ENCODE measurements around the gene GPC3.
"Not testable (repeated sequence)": the region's sequence is repeated elsewhere in the genome, so short reads cannot be mapped to it uniquely, and the experiment has no call there.

GPC3 gene

DNA sequence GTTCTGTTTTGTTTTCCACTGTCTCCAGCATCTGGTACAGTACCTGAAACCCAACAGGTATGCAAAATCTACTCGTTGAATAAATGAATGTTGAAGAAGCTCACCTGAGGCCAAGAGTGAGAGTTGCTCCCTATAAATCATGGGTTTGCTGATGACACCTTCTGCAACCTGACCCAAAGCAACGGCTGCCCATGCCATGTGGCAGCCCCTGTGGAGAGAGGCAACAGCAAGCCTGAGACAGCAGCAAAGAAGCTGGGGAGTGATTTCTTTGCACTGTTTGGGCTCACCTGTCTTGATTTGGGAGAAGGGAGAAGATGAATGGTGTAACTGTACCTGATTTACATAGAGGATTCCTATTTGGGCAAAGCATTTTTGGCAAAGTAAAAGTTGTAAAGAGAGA lies 450.3 kb downstream of the GPC3 start:
- no peak for DNase-seq (ENCODE audit: extremely low read depth in 1 of 2, low read depth in 1 of 2)

DNA sequence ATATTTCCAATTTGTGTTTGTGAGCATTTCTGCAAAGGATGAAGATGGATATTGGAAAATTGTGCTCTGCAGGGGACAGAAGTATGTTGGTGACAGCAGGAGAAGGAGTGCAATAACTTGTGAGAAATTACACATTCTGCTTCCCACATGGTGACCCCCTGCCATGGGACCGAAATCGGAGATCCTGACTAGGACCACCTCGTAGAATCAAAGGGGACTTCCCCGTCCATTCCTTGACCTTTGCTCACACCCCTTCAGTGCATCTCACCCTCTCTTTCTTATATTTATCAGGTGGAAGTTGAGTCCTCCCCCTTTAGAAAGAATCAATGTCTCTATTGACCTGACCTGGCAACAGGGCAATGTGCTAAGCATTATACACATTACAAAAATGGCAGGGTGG lies 451.2 kb downstream of the GPC3 start:
- no peak for DNase-seq (ENCODE audit: extremely low read depth in 1 of 2, low read depth in 1 of 2)

DNA sequence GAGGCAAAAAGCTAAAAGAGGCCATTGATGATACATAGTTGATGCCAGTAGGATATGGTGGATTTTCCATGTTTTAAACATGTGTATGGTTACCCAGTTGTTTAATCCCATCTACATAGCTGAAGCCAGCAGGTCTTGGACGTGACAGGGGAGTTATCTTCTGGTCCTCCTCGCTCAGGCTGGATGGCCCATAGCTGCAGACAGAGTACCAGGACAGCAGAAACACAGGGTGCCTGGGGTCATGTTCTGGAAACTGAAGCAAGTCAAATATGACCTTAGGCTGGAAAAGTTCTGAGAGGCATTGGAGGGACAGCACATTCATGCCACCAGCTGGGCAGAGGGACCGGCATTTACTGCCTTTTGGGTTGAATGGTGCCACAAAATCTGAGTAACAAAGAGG lies 452.1 kb downstream of the GPC3 start:
- no peak for DNase-seq (ENCODE audit: extremely low read depth in 1 of 2, low read depth in 1 of 2)

DNA sequence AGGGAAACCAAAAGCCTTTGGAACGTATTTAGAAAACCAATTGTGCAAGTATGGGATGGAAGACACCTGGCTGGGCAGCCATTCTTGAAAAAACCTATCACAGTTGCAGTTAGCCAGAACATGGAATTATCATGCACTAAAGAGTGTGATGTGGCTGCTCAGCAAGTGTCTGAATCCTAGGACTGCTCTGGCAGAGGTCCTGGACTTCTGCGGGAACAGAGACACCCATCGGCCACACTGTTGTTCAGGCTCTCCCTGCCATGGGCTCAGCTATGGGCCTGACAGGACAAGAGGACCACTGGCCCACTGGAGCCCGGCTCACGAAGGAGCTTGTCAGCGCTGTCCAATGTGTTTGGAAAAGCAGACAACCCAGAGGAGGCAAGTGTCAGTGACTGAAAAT lies 454.4 kb downstream of the GPC3 start:
- no peak for DNase-seq (ENCODE audit: extremely low read depth in 1 of 2, low read depth in 1 of 2)

DNA sequence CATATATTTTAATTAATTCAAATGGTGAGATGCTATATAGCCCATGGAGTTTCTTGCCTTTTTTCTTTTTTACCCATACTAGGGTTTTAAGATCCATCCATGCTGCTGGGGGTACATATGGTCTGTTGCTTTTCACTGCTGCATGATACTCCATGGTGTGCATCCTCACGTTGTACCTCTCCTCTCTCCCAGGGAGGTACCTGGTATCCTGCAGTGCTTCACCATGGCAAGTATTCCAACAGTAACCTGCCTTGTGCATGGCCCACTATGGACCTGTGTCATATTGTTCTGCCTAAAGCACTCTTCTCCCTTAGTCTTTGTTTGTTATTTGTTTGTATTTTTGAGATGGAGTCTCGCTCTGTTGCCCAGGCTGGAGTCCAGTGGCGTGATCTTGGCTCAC lies 455.8 kb downstream of the GPC3 start:
- DNase-seq (ENCODE audit: extremely low read depth in 1 of 2, low read depth in 1 of 2): no peak

DNA sequence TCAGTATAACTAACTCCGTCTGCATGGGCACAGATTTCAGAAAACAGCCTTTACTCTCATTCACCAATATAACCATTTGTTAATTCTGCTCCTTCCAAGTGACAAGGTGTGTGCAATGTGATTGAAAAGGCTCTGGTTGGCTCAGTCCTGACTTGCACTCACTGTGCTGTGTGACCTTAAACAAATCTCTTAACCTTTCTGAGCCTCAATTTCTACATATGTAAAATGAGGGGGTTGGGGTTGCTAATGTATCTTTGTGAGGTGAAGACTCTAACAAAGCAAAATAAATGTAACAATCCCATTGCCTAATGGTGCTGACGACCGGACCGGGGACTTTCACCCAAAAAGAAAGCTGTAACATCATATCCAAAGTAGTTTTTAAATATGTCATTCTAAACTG lies 457.6 kb downstream of the GPC3 start:
- DNase-seq (ENCODE audit: extremely low read depth in 1 of 2, low read depth in 1 of 2): no peak

DNA sequence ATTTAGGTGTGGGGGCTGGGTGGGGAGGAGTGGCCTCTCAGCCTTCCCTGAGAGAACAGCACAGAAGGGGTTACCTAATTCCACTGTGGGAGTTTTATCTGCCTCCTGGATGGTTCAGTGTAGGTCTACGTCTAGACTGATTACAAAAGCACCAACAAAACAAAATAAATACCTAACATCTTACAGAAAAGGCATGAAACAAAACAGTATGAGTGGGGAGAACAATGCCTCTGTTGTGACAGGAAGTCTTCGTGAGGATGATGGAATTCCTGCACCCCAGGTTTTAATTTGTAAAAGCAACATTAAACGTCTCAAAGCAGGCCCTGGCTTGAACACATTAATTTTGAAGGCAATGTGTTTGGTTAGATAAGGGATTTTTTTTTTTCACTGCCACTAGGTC lies 458.0 kb downstream of the GPC3 start:
- no peak for DNase-seq (ENCODE audit: extremely low read depth in 1 of 2, low read depth in 1 of 2)

DNA sequence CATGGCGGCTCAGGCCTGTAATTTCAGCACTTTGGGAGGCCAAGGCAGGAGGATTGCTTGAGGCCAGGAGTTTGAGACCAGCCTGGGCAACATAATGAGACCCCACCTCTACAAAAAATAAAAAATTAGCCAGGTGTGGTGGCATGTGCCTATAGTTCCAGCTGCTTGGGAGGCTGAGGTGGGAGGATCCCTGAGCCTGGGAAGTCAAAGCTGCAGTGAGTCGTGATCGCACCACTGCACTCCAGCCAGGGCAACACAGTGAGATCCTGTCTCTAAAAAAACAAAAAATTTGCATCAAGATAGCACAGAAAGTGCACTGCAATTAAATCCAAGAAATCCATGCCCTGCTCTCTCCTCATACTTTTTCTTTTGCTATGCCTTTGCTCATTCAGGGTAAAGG lies 458.6 kb downstream of the GPC3 start:
- not testable (repeated sequence) for DNase-seq (ENCODE audit: extremely low read depth in 1 of 2, low read depth in 1 of 2)

DNA sequence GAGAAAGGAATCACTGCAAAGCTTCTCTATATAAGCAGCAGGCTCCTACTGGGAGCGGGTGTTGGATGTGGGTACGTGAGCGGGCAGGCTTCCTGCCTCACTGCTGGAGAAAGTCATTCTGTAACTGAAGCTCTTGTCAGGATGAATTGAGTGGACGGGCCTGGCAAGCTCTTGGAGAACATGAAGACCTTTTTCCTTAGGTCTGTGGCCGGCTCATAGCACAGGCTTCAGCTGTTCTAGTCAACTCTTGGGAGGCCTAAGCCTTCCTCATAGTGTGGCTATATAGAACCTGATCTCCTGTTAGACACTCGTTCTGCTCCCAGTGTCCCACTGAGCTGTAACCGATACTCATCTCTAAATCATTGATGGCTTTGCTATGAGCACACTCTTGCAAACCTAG lies 461.9 kb downstream of the GPC3 start:
- DNase-seq (ENCODE audit: extremely low read depth in 1 of 2, low read depth in 1 of 2): no peak

DNA sequence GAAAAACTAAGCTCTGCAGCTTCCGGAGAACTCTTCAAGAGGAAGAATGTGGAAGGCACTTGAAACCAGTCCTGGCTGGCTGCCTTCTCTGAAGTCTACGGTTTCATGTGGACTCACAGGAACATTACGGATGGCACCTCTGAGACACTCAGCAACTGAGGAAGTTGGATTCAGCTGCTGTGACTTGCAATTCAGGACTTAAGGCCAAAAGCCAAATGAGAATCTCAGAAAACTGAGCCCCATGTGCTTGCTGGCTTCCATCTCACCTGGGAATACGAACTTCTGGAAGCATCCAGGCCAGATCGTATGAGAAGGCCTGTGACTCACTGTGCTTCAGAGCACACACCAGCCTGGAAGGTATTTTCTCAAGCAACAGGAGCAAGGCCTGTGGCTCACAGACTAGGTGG lies 462.3 kb downstream of the GPC3 start:
- DNase-seq (ENCODE audit: extremely low read depth in 1 of 2, low read depth in 1 of 2): no peak

DNA sequence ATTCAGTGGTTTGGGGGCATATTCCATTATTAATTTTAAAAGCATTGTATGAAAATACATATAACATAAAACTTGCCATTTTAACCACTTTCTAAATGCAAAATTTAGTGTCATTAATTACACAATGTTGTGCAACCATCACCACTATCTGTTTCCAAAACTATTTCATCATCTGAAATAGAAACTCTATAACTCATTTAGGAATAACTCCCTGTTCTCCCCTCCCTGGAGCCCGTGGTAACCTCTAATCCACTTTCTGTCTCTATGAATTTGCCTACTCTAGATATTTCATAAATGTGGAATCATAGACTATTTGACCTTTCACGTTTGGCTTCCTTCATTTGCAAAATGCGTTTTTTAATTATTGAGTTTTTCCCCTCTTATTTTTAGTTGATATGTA lies 468.7 kb downstream of the GPC3 start:
- no peak for DNase-seq (ENCODE audit: extremely low read depth in 1 of 2, low read depth in 1 of 2)

DNA sequence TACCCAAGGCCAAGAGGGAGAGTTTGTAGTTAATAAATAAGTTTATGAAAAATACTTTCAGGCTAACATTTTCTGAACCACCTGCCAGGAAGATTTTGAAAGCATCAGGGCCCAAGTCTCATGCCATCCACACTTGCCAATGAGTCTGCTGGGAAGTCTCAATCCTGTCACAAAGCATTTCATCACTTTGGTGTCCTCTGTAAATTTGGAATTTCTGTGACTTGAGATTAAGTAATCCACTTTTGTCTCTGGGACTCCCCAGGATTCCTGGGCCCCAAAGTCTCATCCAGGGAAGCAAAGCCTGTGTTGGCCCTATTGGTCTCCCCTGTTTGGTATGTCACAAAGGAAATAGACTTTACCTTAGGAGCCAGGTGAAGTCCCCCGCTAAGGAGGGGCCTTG lies 470.9 kb downstream of the GPC3 start:
- DNase-seq (ENCODE audit: extremely low read depth in 1 of 2, low read depth in 1 of 2): no peak

DNA sequence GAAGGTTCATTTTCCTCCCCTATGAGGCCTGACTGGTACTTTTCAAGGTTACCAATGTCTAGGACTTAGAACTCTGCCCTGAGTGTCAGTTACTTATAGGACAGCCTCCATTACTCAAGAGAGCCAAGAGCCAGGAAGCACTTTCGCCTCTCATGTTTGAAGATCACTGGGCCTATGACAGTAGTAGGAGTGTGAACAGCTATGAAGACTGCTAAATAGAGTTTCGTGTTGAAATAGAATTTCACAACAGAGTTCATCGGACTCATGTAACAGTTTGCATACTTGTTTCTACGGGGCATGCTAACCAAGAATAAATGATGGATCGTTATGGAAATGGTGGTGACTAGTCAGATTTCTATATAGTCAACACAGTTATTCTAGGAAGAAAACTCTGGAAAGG lies 472.3 kb downstream of the GPC3 start:
- DNase-seq (ENCODE audit: extremely low read depth in 1 of 2, low read depth in 1 of 2): no peak

DNA sequence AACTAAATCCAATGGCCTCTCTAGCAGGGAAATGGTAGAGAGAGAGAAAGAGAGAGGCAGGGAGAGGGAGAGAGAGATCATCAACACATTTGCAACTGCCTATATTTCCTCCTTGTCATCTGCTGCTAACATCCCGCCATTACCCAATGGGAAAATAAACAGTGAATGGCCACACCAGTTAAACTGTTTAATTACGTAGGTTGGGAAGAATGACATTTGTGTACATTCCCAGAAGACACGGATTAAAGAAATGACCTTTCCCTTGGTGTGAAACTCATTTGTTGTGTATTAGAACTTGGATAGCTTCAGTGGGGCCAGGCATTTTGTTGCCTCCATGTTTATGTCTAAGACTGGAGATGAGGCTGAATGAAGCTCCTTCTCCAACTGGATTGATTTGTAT lies 474.4 kb downstream of the GPC3 start:
- no peak for DNase-seq (ENCODE audit: extremely low read depth in 1 of 2, low read depth in 1 of 2)

DNA sequence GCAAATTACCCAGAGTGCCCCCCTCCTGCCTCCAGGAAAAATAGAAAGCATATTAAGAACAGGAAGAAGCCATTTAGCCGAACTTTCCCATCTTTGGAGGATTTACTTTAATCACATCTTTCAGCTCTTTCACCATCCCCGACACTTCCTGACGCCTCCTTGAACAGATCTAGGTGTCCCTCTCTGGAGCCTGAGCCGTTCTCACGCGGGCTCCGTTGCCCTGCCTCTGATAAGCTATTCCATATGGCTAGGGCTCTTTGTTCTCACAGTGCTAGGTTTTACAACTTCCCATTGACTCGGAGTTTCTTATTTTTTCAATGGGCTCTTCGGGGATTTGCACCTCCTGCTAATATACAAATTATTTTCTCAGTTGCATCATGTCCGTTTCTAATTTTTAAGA lies 488.0 kb downstream of the GPC3 start:
- DNase-seq (ENCODE audit: extremely low read depth in 1 of 2, low read depth in 1 of 2): no peak

DNA sequence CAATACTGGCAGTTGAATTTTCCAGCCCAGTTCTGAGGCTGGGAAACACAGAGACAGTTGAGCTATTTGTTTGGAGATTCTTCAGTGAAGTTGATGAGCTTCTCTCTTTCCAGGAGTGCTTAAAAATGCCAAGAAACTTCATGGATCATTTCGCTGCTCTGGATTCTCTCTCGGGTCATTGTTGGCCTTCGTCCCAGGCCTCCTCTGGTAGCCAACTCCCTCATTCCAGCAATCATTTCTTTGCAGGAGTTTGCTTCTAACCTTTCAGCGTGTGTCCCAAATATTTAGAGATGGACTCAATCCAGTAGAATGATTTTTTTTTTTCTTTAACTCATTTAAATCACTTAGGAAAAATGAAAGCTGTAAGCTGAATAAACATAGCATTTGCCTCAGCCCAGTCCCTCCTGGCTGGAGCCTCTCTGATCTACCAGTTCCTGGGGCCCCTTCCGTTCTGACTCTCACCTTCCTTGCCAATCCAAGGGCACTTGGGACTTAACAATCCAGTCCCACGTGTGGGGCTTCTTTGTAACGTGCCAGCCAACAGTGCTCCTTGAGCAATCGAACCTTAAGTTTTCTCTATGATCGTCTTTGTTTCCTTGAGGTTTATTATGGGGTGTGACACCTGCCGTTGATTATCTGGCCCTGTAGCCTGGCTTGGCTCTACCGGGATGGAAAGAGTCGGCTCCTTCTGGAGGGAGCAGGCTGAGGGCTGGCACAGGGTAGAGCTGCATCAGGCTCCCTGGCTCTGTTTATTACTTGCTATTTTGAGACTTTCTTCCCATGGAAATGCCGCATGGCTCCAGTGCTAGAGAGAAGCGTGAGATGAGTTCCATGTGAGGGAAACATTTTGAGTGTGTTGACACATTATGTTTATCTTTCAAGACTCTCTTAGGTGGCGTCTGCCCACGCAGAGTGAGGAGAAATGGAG lies 489.7 kb downstream of the GPC3 start:
- DNase-seq (ENCODE audit: extremely low read depth in 1 of 2, low read depth in 1 of 2): no peak

DNA sequence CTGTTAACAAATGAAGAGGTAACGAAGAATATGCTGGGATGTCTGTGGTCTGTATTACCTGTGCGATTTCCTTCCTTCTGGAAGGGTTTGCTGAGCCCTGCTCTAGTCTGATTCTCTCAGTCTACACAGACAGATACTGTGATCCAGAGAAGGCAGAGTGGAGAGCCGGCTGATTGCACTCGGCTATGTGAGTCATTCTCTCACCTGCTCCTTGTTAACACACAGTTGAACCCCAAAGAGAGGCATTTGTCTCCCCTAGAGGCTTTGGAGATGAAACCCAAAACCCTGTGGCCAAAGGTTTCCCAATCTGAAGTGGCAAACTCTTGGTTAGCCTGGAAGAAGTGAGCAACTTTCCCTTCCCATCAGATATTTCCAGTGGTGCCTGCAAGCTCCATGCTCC lies 492.0 kb downstream of the GPC3 start:
- DNase-seq (ENCODE audit: extremely low read depth in 1 of 2, low read depth in 1 of 2): no peak

DNA sequence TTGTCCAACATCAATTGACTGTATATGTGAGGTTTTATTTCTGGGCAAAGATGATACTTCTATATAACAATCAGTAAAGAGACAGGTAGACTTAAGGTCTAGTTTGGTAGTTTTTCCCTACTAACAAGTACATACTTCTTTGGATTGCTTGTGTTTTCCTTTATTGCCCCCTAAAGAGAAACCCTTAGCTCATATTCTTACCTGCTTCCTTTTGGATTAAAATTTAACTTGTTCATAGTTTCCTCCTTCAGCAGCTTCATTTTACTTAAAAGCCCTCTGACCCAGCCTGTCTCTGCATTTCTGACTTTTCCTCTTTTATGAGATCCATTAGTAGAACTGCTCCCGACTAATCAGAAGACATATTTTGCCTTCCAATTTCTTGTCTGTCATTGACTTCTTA lies 494.4 kb downstream of the GPC3 start:
- no peak for DNase-seq (ENCODE audit: extremely low read depth in 1 of 2, low read depth in 1 of 2)

Measured in stimulated activated CD8-positive, alpha-beta memory T cell treated with anti-CD3 and anti-CD28 coated beads, Interleukin-7, amount 100 ng/mL, for 48 hours (primary cell).